GM12864 (cell line): ENCODE results near the gene COX7A2L.

ENCODE experiments used
- DNase-seq: peaks from one replicate; pipeline ENCODE4 v3.0.0-alpha.2; 2011; ENCODE audit warnings: low read depth
- H3K4me3 ChIP-seq: 2 replicates; pipeline ENCODE4 v1.5.1; 2011; ENCODE audit warnings: mild to moderate bottlenecking, low read depth, low read length, control low read depth
- TF ChIP-seq, protein P1 (sequence below): IDR thresholded peaks from 2 replicates; pipeline ENCODE4 v1.5.1; 2011; ENCODE audit warnings: low read depth, mild to moderate bottlenecking, moderate library complexity, low read length, control low read depth, inconsistent platforms; ENCODE audit errors: missing control alignments

COX7A2L gene

DNA sequence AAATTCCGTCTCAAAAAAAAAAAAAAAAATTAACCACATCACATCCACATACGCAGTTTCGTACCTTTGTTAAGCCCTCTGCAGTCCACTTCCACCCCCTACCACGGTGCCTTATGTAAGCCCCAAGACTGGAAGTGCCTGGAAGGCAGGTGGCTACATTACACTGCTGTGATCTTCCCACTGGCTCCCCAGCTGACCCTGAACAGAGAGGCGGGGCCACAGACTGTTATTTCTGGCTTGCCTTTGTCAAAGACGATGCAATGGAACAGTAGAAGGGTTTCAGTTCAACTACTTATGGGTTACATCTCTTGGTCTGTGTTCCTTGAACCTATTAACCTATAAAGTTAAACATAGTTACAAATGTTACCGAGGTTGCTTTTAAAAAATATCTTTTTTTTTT, 15.7 kb upstream of the COX7A2L start:
- no peak for DNase-seq
- TF ChIP-seq, protein P1, sequence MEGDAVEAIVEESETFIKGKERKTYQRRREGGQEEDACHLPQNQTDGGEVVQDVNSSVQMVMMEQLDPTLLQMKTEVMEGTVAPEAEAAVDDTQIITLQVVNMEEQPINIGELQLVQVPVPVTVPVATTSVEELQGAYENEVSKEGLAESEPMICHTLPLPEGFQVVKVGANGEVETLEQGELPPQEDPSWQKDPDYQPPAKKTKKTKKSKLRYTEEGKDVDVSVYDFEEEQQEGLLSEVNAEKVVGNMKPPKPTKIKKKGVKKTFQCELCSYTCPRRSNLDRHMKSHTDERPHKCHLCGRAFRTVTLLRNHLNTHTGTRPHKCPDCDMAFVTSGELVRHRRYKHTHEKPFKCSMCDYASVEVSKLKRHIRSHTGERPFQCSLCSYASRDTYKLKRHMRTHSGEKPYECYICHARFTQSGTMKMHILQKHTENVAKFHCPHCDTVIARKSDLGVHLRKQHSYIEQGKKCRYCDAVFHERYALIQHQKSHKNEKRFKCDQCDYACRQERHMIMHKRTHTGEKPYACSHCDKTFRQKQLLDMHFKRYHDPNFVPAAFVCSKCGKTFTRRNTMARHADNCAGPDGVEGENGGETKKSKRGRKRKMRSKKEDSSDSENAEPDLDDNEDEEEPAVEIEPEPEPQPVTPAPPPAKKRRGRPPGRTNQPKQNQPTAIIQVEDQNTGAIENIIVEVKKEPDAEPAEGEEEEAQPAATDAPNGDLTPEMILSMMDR: no peak

DNA sequence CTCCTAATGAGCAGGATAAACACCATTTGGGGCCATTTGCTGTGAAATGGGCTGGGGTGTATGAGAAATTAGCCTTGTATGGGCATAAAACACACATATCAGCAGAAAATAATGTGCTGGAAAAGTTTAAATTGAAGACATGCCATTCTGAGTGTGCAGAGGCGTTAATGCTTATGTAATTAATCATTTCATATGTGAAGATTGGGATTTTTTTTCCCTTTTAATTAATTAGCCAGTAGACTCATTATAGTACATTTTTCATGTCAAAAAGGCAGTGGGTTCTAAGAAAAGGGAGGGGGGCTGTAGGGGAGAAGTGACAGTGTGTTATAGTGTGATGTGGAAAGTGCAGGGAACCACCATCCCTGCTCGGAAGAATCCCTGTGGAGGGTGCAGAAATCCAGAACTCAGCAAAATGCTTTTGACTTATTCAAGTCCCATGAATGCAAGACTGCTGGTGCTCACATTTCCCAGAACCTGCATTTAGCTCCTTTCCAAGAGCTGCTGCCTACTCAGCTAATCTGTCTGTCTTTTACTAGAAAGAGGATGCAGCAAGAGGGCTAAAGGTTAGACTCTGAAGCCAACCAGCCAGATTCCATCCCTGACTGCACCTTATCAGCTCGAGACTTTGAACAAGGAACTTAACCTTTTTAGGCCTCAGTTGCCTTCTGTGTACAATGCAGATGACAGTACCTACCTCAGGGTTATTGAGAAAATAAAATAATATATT, 11.6 kb upstream of the COX7A2L start:
- no peak overlapping the region for H3K4me3 ChIP-seq
- DNase-seq: no peak
- TF ChIP-seq, protein P1: no peak

More for the DNA sequence above, 15.7 kb upstream of the COX7A2L start:
- no peak overlapping the region for H3K4me3 ChIP-seq

DNA sequence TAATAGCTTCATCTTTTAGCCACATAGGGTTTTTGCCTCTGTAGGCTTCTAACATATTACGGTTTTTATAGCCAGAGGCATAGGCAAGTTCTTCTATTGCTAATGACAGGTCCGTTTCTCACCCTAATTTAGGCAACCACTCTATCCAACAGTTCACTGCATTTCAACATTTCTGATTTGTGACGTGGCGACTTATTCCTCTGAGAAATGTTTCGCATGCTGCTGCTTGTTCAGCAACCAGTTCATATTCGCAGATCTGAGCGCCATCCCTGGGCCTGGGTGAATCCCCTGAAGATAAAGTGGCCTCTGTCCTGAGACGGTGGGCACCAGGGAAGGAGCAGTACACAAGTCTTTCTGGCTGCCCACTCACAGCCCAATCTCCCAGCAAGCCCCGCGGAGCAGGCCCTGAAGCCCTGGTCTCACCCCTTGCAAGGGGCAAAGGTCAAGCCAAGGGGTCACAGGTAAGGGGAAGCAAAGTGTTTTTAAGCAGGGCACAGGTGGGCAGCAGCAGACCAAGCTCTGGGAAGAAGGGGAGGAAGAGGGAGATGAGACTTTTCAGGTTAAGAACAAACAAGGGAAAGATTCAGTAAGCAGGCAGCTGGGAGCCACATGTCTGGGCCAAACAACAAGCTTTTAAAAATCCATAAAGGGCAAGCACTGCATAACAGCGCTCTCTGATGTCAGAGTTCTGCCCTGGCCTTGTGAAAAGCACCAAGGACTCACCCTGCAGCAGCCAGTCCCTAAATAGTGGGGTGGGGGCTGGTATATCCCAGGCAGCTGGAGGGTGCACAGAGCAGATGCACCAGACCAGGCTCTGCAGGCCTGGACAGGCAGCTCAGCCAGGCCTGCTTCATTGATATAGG, 10.8 kb upstream of the COX7A2L start:
- H3K4me3 ChIP-seq: no peak overlapping the region
- TF ChIP-seq, protein P1: no peak
- no peak for DNase-seq

DNA sequence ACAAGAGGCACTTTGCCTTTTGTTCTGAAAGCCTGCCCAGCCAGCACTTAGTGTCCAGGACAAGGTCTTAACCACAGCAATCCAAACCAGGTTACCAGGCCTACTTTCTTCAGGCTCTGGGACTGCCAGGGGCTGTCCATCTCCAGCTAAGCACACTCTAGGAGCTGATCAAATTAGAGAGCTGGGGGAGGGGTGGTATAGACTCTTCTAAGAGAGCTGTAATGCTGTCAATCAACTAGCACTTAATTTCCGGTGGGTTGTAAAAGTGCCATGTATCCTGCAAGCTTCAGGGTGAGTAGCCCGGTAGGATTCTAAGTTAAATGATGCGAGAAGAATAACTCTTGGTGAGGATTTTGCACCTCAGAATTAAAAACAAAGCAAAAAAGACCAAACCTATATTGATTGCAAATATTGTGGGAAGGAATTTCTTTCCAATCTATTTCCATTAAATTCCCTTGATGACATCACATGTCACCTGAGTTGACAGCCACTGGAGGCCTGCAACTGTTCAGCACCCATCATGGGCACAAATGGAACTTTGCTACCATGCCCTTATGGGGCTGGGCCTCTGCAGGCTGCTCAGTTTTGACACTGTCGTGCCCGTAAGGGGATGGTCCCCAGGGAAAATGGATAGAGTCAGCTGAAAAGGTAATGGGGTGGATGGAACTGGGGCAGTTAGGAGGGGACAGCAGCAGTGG, 8.7 kb upstream of the COX7A2L start:
- no peak for DNase-seq
- no peak overlapping the region for H3K4me3 ChIP-seq
- TF ChIP-seq, protein P1: no peak

DNA sequence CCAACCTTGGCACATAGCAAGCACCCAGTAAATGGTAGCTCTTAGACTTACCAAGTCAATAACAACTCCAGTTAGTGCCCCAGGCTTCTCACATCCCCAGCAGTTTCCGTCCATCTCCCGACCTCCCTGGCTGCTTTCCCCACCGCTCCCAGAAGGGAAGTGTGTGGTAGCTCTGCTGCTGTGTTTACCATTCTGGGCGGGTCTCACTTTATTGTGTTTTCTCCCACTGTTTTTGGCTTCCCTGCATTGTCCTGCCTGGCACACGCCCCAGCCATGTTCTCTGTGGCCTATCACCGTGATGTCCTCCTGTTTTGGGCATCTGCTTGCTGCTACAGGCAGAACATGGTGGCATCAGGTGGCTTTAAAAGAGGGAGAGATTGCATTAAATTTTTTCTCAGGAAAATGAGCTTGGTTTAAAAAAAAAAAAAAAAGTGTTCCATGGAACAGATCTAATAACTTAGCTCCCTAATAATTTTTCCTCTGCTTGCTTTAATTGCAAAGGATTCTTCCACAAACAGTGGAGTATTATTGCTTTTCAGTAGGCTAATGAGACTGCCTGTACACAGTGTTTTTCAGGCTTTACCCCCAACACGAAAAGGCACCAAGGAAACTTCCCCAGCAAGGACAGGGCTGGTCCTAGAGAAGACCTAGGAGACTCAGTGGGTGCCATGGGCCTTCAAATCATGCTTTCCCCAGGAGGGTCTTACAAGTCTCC, 8.0 kb upstream of the COX7A2L start:
- no peak overlapping the region for H3K4me3 ChIP-seq
- DNase-seq: no peak
- TF ChIP-seq, protein P1: no peak

DNA sequence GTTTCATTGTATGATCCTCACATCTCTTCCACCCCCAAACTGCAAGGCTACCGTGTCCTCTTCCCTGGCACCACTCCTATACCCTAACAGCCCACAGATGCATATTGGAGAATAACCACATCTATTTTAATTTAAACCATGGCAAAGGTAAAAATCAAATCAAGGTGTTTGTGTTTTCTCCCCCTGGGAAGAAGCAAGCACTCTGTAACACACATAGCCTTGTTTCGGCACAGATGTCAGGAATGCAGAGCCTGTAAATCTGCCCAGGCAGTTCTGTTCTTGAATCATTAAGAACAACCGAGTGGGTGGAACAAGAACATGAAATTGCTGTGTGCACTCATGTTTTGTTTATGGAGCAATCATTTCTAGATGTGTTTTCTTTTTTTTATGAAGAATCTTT, 6.8 kb upstream of the COX7A2L start:
- no peak for DNase-seq
- TF ChIP-seq, protein P1: no peak
- H3K4me3 ChIP-seq: no peak overlapping the region
